H1 (cell line): ENCODE measurements around the gene CD72. TPM values are rescaled to one million over a fixed set of nuclear protein-coding genes. Genes with fewer than 3 reads are reported as not detected.

Experiments used
- CTCF ChIA-PET: fragments of 300-600 bp; sonication (Branson Sonifier 250); formaldehyde crosslinking; loops from one replicate; lab custom pipeline; 2021; ENCODE audit not compliant: partially characterized antibody; lab: Charles Lee
- POLR2A ChIA-PET: fragments of 300-600 bp; sonication (Branson Sonifier 250); formaldehyde crosslinking; loops from one replicate; lab custom pipeline; 2021; ENCODE audit warnings: inconsistent platforms; ENCODE audit not compliant: partially characterized antibody; lab: Charles Lee
- DNase-seq, 2 experiments: peaks; one replicate each; pipeline versions ENCODE4 v3.0.0 to v3.0.0-alpha.2; 2010 to 2022; ENCODE audit warnings: low spot score in 2 of 2, low read depth in 1 of 2, mixed read lengths in 1 of 2
- FAIRE-seq: peaks from 2 replicates; lab custom pipeline; 2011; peaks lifted over from hg19 to GRCh38; lab: Jason Lieb, UNC
- H2AFZ ChIP-seq: 2 replicates; pipeline ENCODE4 v1.8.1; 2012; ENCODE audit warnings: low read length, inconsistent platforms
- H2AK5ac ChIP-seq: 2 replicates; pipeline ENCODE4 v1.6.1; 2013; ENCODE audit warnings: low read depth, low read length
- H2BK120ac ChIP-seq: replicated peaks from 2 replicates; pipeline ENCODE3; 2013; ENCODE audit warnings: low read depth, low read length, inconsistent platforms
- H2BK12ac ChIP-seq: 2 replicates; pipeline ENCODE4 v1.6.1; 2013; ENCODE audit warnings: low read depth, low read length
- H2BK15ac ChIP-seq: 2 replicates; pipeline ENCODE4 v1.6.1; 2013; ENCODE audit warnings: low read length
- H2BK20ac ChIP-seq: 2 replicates; pipeline ENCODE4 v1.6.1; 2013; ENCODE audit warnings: low read length
- H2BK5ac ChIP-seq: 2 replicates; pipeline ENCODE4 v1.6.1; 2013; ENCODE audit warnings: low read depth, low read length
- H3K14ac ChIP-seq: 2 replicates; pipeline ENCODE4 v1.6.1; 2013; ENCODE audit warnings: inconsistent platforms; ENCODE audit not compliant: insufficient read length
- H3K18ac ChIP-seq: 2 replicates; pipeline ENCODE4 v1.6.1; 2013; ENCODE audit warnings: low read length; ENCODE audit errors: extremely low read depth
- H3K23ac ChIP-seq: 2 replicates; pipeline ENCODE4 v1.6.1; 2013; ENCODE audit warnings: inconsistent platforms; ENCODE audit not compliant: insufficient read length
- H3K23me2 ChIP-seq: 2 replicates; pipeline ENCODE4 v1.6.1; 2013; ENCODE audit warnings: low read depth, low read length
- H3K27ac ChIP-seq: 2 replicates; pipeline ENCODE4 v1.6.1; 2011; ENCODE audit warnings: low read depth, low read length, inconsistent platforms
- H3K27me3 ChIP-seq, 4 experiments: replicated peaks in 1 of 4; 1 replicate in 1 of 4; 2 replicates in 3 of 4; pipeline versions ENCODE4 v1.6.1 to v1.8.1; 2011 to 2013; ENCODE audit warnings: low read length in 3 of 4, mild to moderate bottlenecking in 3 of 4, inconsistent platforms in 2 of 4, mixed read lengths in 2 of 4, moderate library complexity in 1 of 4; ENCODE audit not compliant: control insufficient read depth in 3 of 4, insufficient read depth in 3 of 4; ENCODE audit errors: extremely low read depth in 1 of 4
- H3K36me3 ChIP-seq, 4 experiments: 2 replicates each; pipeline versions ENCODE4 v1.6.1 to v1.8.1; 2011 to 2013; ENCODE audit warnings: mild to moderate bottlenecking in 4 of 4, low read length in 3 of 4, moderate library complexity in 2 of 4, control low read depth in 1 of 4, inconsistent platforms in 1 of 4; ENCODE audit not compliant: insufficient read depth in 4 of 4, control insufficient read depth in 2 of 4
- H3K4ac ChIP-seq: replicated peaks from 2 replicates; pipeline ENCODE3; 2013; ENCODE audit warnings: low read length, low read depth, mixed read lengths, inconsistent platforms; ENCODE audit not compliant: insufficient read length
- H3K4me1 ChIP-seq, 4 experiments: replicated peaks in 1 of 4; 1 replicate in 1 of 4; 2 replicates in 3 of 4; pipeline versions ENCODE4 v1.6.1 to v1.8.1; 2011 to 2013; ENCODE audit warnings: low read length in 3 of 4, inconsistent platforms in 2 of 4, mixed read lengths in 1 of 4; ENCODE audit not compliant: insufficient read depth in 4 of 4, control insufficient read depth in 3 of 4
- H3K4me2 ChIP-seq, 2 experiments: 2 replicates each; pipeline versions ENCODE4 v1.6.1 to v1.8.1; 2011 to 2013; ENCODE audit warnings: low read depth in 2 of 2, low read length in 2 of 2, control low read depth in 1 of 2, inconsistent platforms in 1 of 2, mild to moderate bottlenecking in 1 of 2; ENCODE audit not compliant: insufficient read depth in 1 of 2
- H3K4me3 ChIP-seq, 4 experiments: fragments of 200-600, 300-600 bp in 1 of 4; sonication (generic), shearing (Covaris generic), sonication (Bioruptor Twin) in 1 of 4; 2 replicates each; pipeline versions ENCODE4 v1.5.1 to v1.8.1; 2011 to 2016; ENCODE audit warnings: low read length in 4 of 4, low read depth in 3 of 4, control low read depth in 2 of 4, inconsistent platforms in 2 of 4, mild to moderate bottlenecking in 2 of 4, mixed read lengths in 1 of 4, moderate library complexity in 1 of 4; ENCODE audit not compliant: insufficient read depth in 2 of 4; ENCODE audit errors: extremely low read depth in 1 of 4
- H3K56ac ChIP-seq: replicated peaks from 2 replicates; pipeline ENCODE3; 2013; ENCODE audit warnings: low read depth, mild to moderate bottlenecking, mixed read lengths, low read length, inconsistent platforms; ENCODE audit not compliant: insufficient read length
- H3K79me1 ChIP-seq: 2 replicates; pipeline ENCODE4 v1.6.1; 2013; ENCODE audit warnings: low read depth, low read length, control low read depth
- H3K79me2 ChIP-seq, 2 experiments: 2 replicates each; pipeline versions ENCODE4 v1.6.1 to v1.8.1; 2012 to 2013; ENCODE audit warnings: low read length in 2 of 2, mild to moderate bottlenecking in 2 of 2, inconsistent platforms in 1 of 2; ENCODE audit not compliant: insufficient read depth in 2 of 2, control insufficient read depth in 1 of 2
- H3K9ac ChIP-seq, 4 experiments: replicated peaks in 1 of 4; 1 replicate in 1 of 4; 2 replicates in 3 of 4; pipeline versions ENCODE4 v1.6.1 to v1.8.1; 2011 to 2013; ENCODE audit warnings: low read depth in 3 of 4, low read length in 3 of 4, control low read depth in 2 of 4, mild to moderate bottlenecking in 2 of 4, moderate library complexity in 2 of 4, inconsistent platforms in 1 of 4; ENCODE audit errors: extremely low read depth in 1 of 4
- H3K9me3 ChIP-seq, 2 experiments: 2 replicates each; pipeline versions ENCODE4 v1.6.1 to v1.8.1; 2012 to 2013; ENCODE audit warnings: mild to moderate bottlenecking in 2 of 2, moderate library complexity in 2 of 2, control low read depth in 1 of 2, inconsistent platforms in 1 of 2, low read depth in 1 of 2, low read length in 1 of 2, mixed read lengths in 1 of 2; ENCODE audit not compliant: insufficient read depth in 2 of 2
- H4K20me1 ChIP-seq, 2 experiments: replicated peaks in 1 of 2; 2 replicates each; pipeline versions ENCODE3 to v1.8.1; 2011 to 2013; ENCODE audit warnings: inconsistent platforms in 2 of 2, low read length in 2 of 2, mild to moderate bottlenecking in 1 of 2; ENCODE audit not compliant: insufficient read depth in 2 of 2, control insufficient read depth in 1 of 2
- H4K5ac ChIP-seq: 2 replicates; pipeline ENCODE4 v1.6.1; 2013; ENCODE audit warnings: low read length, low read depth, mixed read lengths, inconsistent platforms; ENCODE audit not compliant: insufficient read length
- H4K8ac ChIP-seq: 2 replicates; pipeline ENCODE4 v1.8.0; 2013; ENCODE audit warnings: mild to moderate bottlenecking, moderate library complexity, low read length, inconsistent platforms; ENCODE audit not compliant: insufficient read depth; ENCODE audit errors: extremely low read depth
- H4K91ac ChIP-seq: replicated peaks from 2 replicates; pipeline ENCODE3; 2013; ENCODE audit warnings: low read length, mixed read lengths, inconsistent platforms; ENCODE audit not compliant: insufficient read length
- ASH2L ChIP-seq: fragments of 200-600, 300-600 bp; sonication (generic); IDR thresholded peaks from one replicate; pipeline ENCODE4 v1.7.1; 2017; ENCODE audit warnings: low read length
- BRCA1 ChIP-seq: IDR thresholded peaks from 2 replicates; pipeline ENCODE4 v1.6.1; 2012; ENCODE audit warnings: low read depth, low read length, improper control_type of control experiment
- CBX5 ChIP-seq: fragments of 300-800, 300-1000 bp; sonication (generic); IDR thresholded peaks from 2 replicates; pipeline ENCODE4 v1.7.1; 2016; ENCODE audit warnings: antibody characterized with exemption, low read length, low read depth
- CEBPB ChIP-seq: IDR thresholded peaks from 2 replicates; pipeline ENCODE4 v1.6.1; 2012; ENCODE audit warnings: low read depth, low read length
- CHD2 ChIP-seq: IDR thresholded peaks from 2 replicates; pipeline ENCODE4 v1.6.1; 2012; ENCODE audit warnings: low read length, improper control_type of control experiment
- JUND ChIP-seq: IDR thresholded peaks from 2 replicates; pipeline ENCODE4 v1.6.1; 2011; ENCODE audit warnings: mild to moderate bottlenecking, improper control_type of control experiment, low read length
- NANOG ChIP-seq: IDR thresholded peaks from 2 replicates; pipeline ENCODE4 v1.6.1; 2011; ENCODE audit warnings: low read length, low read depth, mild to moderate bottlenecking, inconsistent platforms; ENCODE audit not compliant: insufficient read depth, poor library complexity, severe bottlenecking
- POU5F1 ChIP-seq: IDR thresholded peaks from 2 replicates; pipeline ENCODE4 v1.6.1; 2011; ENCODE audit warnings: low read depth, mild to moderate bottlenecking, low read length, moderate library complexity
- RFX5 ChIP-seq: IDR thresholded peaks from 2 replicates; pipeline ENCODE4 v1.6.1; 2011; ENCODE audit warnings: low read depth, low read length, improper control_type of control experiment, borderline replicate concordance
- SAP30 ChIP-seq: fragments of 300-600 bp; sonication (generic); IDR thresholded peaks from 2 replicates; pipeline ENCODE4 v1.7.1; 2012; ENCODE audit warnings: low read length, moderate library complexity, mild to moderate bottlenecking, inconsistent platforms; ENCODE audit not compliant: insufficient read depth, insufficient replicate concordance
- YY1 ChIP-seq: IDR thresholded peaks from 2 replicates; pipeline ENCODE4 v1.6.1; 2011; ENCODE audit warnings: low read depth, mild to moderate bottlenecking, low read length
- WGBS, 2 experiments: shearing (Covaris generic) in 1 of 2; methylation state at CpG; one replicate each; pipeline versions ENCODE4 v1.1.6 to v1.1.7; 2013 to 2015; ENCODE audit warnings: low lambda C conversion rate in 2 of 2, mixed read lengths in 2 of 2, inconsistent platforms in 1 of 2, low coverage in 1 of 2, missing lambda C conversion rate in 1 of 2; ENCODE audit not compliant: insufficient replicate concordance in 2 of 2, insufficient coverage in 1 of 2, insufficient read length in 1 of 2; ENCODE audit errors: extremely low coverage in 1 of 2, missing lambda C conversion rate in 1 of 2; 5-methylcytosine and 5-hydroxymethylcytosine counted together
- polyA plus RNA-seq, 7 experiments: library from polyadenylated mRNA; depleted of rRNA in 3 of 7; stranded (reverse) in 5 of 7; unstranded in 2 of 7; fragments of >200 nt in 5 of 7; fragments of 200-250 nt in 2 of 7; gene quantifications; 1 replicate in 5 of 7; 2 replicates in 1 of 7; 4 replicates in 1 of 7; pipeline versions ENCODE4 v1.2.1 to v1.2.3, GENCODE V29; 2011 to 2013; ENCODE audit warnings: missing spikeins in 2 of 7, mixed read lengths in 2 of 7
- total RNA-seq: library from RNA; stranded (reverse); fragmentation: NEBNext Ultra II Directional; extraction: Animal tissue kit (Norgen Biotek cat#: 25700); gene quantifications from 2 replicates; pipeline ENCODE4 v1.2.1, GENCODE V29; 2021

The CD72 gene
- total and polyA plus RNA-seq, 2 of the 8 experiments (the other 6 are each of a cell fraction or from before 2014, with no cell fraction given), result 4.0 to 4.5 TPM

- Histone ChIP-seq H4K91ac (no peak overlapping the region), H3K27me3 (no peaks in the 10 kb centered on the region), H4K5ac (no peak overlapping the region), H2AK5ac (no peak overlapping the region), H3K27ac (no peak overlapping the region), H3K56ac (no peak overlapping the region), H3K4me1 (peaks cover 0 to 3% (median 0%) of the 10 kb centered on the region in 4 experiments; a peak in 1 of 7 replicates), H3K18ac (no peak overlapping the region), H3K23ac (no peak overlapping the region), H3K36me3 (no peaks in the 10 kb centered on the region), H3K14ac (no peak overlapping the region), H2BK5ac (no peak overlapping the region), H4K20me1 (peaks cover 0 to 2% of the 10 kb centered on the region in 2 experiments), H3K4ac (no peak overlapping the region), H3K4me2 (no peak overlapping the region), H3K9me3 (no peaks in the 10 kb centered on the region), H3K79me2 (no peaks in the 10 kb centered on the region), H4K8ac (no peak overlapping the region), H3K23me2 (no peaks in the 10 kb centered on the region; the same call in 1 of the 2 replicates), H3K79me1 (no peaks in the 10 kb centered on the region), H3K4me3 (no peak overlapping the region), H3K9ac (no peak overlapping the region), H2BK12ac (no peak overlapping the region), H2BK120ac (no peak overlapping the region), H2BK20ac (no peak overlapping the region), H2AFZ (no peak overlapping the region), H2BK15ac (no peak overlapping the region)
- ChIA-PET CTCF (interaction anchor here (0.5 to 18.3 kb wide), 9 partner anchors 9 to 150 kb away, joined by 3 to 181 read pairs (median 4); no protein-coding TSS in a partner anchor), POLR2A (interaction anchor here (0.9 to 1.8 kb wide), 4 partner anchors 10 to 73 kb away, joined by 3 to 4 read pairs (median 3); partner anchors contain the start of gene RUSC2)
- no peak for FAIRE-seq
- DNase-seq, result no peak
- 91% methylated on average over 20 of the region's 20 CpGs; no CpG with 5 or more reads in 1 of the 2 experiments for WGBS, 2 experiments
- TF ChIP-seq CHD2 (no peak), RFX5 (no peak), ASH2L (no peak), POU5F1 (no peak), SAP30 (no peak), BRCA1 (no peak), CEBPB (no peak), JUND (no peak), CBX5 (no peak), YY1 (no peak), NANOG (no peak)
Measured at GRCh38 chr9:35562895-35563780, 55.1 kb downstream of the CD72 start.
